Measurements from ENCODE around the gene FBN1.

- TF ChIP-seq CTCF (IDR thresholded peaks at IDR 0.05) (no peak), POLR2A (IDR thresholded peaks at IDR 0.05) (no peak)
Observed at GRCh38 chr15:48418343-48418742, 227.2 kb downstream of the FBN1 start.

All from thyroid gland (tissue), 4 donors.